Stimulated activated CD4-positive, alpha-beta T cell treated with anti-CD3 and anti-CD28 coated beads, Interleukin-2, amount 100 ng/mL, for 48 hours (primary cell): ENCODE measurements around the gene BCAS1.
A peak's percentile ranks its signal among the peaks of the same experiment; 100 is the strongest.

Experiments used
- DNase-seq, 2 donors: peaks; one replicate each; pipeline ENCODE4 v3.0.0-alpha.2; 2020

BCAS1 gene

DNA sequence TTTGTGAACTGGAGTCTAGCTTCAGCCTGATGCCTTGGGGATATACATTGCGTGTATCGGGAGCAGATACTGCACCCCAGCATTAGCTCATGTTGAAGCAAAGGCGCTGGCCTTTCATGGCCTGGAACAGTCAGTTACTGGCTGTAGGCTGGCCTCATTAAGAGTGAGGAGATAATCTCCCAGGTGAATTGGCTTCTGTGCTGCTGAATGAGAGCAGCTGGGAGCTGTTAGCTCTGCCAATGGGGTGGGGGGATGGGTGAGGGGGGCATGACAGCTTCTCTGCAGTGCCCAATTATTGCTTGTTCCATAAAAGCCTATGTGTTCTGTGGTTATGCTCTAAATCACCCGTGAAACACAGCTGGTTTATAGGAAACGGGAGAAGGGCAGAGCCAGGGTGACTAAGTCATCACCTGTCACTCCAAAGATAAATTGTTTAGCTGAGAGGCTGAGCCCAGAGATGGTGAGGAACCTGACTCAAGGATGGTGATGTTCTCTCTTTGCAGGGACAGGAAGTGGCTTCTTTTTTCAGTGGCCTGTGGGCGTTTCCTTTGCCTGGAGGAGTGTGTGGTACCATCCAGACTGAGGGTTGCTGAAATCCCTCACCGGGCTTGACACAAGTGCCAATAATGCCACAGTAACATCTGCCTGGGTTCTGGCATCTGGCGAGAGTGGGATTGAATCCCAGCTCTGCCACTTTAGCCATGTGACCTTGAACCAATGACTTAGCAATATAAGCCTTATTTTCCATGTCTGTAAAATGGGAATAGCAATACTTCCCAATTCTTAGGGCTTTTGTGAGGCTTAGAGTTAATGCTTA, 170.8 kb downstream of the BCAS1 start:
- DNase-seq = peak; percentile 60 to 66

GRCh38 chr20:53898556-53898931, 171.8 kb downstream of the BCAS1 start:
- DNase-seq = no peak

GRCh38 chr20:53897884-53898555, 172.4 kb downstream of the BCAS1 start:
- no peak for DNase-seq

DNA sequence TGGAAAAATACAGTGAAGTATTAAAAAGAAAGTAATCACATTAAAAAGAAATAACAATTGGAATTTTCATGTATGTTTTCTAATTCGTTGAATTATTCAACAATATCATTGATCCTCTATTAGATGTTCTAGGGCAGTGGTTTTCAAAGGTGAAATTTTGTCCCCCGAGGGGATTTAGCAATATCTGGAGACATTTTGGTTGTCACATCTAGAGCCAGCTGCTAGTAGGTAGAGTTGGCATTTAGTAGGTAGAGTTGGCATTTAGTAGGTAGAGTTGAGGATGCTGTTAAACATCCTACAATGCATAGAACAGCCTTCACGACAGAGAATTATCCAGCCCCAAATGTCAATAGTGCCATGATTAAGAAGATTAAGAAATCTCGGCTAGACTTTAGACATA, 173.7 kb downstream of the BCAS1 start:
- no peak for DNase-seq

GRCh38 chr20:53896041-53896440, 174.4 kb downstream of the BCAS1 start:
- no peak for DNase-seq

GRCh38 chr20:53895385-53895755, 175.0 kb downstream of the BCAS1 start:
- no peak for DNase-seq

- no peak for DNase-seq
Observed at GRCh38 chr20:53894707-53895384, 175.5 kb downstream of the BCAS1 start.
